Heart right ventricle (tissue), 16 donors: ENCODE results near the gene PAPPA. TPM values are rescaled to one million over a fixed set of nuclear protein-coding genes. Genes with fewer than 3 reads are reported as not detected.

ENCODE experiments used
- ATAC-seq, 8 donors: fragments of 200-7000 bp; cut with Tn5 transposase; one replicate each; pipeline ENCODE4 v1.9.1; 2020; ENCODE audit warnings: mild to moderate bottlenecking in 8 of 8, moderate library complexity in 8 of 8, moderate number of reproducible peaks in 1 of 8
- DNase-seq, 2 donors: peaks; one replicate each; pipeline ENCODE4 v3.0.0-alpha.2; 2020
- H3K27ac ChIP-seq, 10 donors: fragments of 200-600 bp; sonication (generic) in 2 of 10; one replicate each; pipeline versions ENCODE4 v1.5.0 to v1.8.0; 2020 to 2022; ENCODE audit warnings: mild to moderate bottlenecking in 3 of 10
- H3K27me3 ChIP-seq, 7 donors: fragments of 200-600 bp; one replicate each; pipeline ENCODE4 v1.8.0; 2021 to 2022; ENCODE audit warnings: mild to moderate bottlenecking in 2 of 7
- H3K36me3 ChIP-seq, 9 donors: fragments of 200-600 bp; sonication (generic) in 1 of 9; one replicate each; pipeline versions ENCODE4 v1.5.0 to v1.8.0; 2020 to 2022; ENCODE audit warnings: mild to moderate bottlenecking in 2 of 9
- H3K4me1 ChIP-seq, 9 donors: fragments of 200-600 bp; sonication (generic) in 1 of 9; one replicate each; pipeline versions ENCODE4 v1.5.0 to v1.8.0; 2020 to 2022; ENCODE audit warnings: mild to moderate bottlenecking in 4 of 9
- H3K4me3 ChIP-seq, 10 donors: fragments of 200-600 bp; sonication (generic) in 2 of 10; one replicate each; pipeline versions ENCODE4 v1.5.0 to v1.8.0; 2020 to 2022; ENCODE audit warnings: mild to moderate bottlenecking in 7 of 10, moderate library complexity in 2 of 10
- H3K9me3 ChIP-seq, 11 donors: fragments of 200-600 bp in 10 of 11; sonication (generic) in 2 of 11; one replicate each; pipeline versions ENCODE4 v1.5.0 to v1.8.0; 2013 to 2022; ENCODE audit warnings: mild to moderate bottlenecking in 2 of 11, control low read depth in 1 of 11, moderate library complexity in 1 of 11
- WGBS, 2 donors: extraction: QIAGEN DNeasy Blood & Tissue Kit; methylation state at CpG; one replicate each; pipeline ENCODE4 v1.1.7; 2013; ENCODE audit warnings: inconsistent platforms in 1 of 2; 5-methylcytosine and 5-hydroxymethylcytosine counted together
- intact Hi-C, 10 donors: fragments of 100-400 bp; cut with DNase I; formaldehyde crosslinking; loops; one replicate each; pipeline versions ENCODE4 v1.11.1 to v1.14.2; 2022
- polyA plus RNA-seq, 2 donors: library from polyadenylated mRNA; stranded (reverse); fragments of 200-250 nt; gene quantifications; one replicate each; pipeline ENCODE4 v1.2.3, GENCODE V29; 2013
- total RNA-seq, 10 donors: library from RNA; stranded (reverse); fragmentation: NEBNext Ultra II Directional in 3 of 10; extraction: Animal tissue kit (Norgen Biotek cat#: 25700) in 3 of 10; gene quantifications; one replicate each; pipeline versions ENCODE4 v1.2.1 to v1.2.4, GENCODE V29; 2021 to 2023
- TF ChIP-seq, protein P1 (sequence below), 9 donors: fragments of 200-600 bp; sonication (generic) in 2 of 9; IDR thresholded peaks; one replicate each; pipeline versions ENCODE4 v1.5.0 to v1.8.0; 2021 to 2022; ENCODE audit warnings: antibody characterized with exemption in 9 of 9, mild to moderate bottlenecking in 5 of 9, moderate library complexity in 1 of 9
- donor health status: Arrhythmogenic right ventricular cardiomyopathy.
- donor health status: ischemic (EF 13 %, LVEDD 7.1; RV severe dilation, severe dysfunction).
- donor health status: healthy with polysubstance abuse.
- donor health status: DM: no; HTN: yes; CAD: no.
- donor health status: DM: no; HTN: no; CAD: no.
- donor health status: ischemic (EF 25% LVEDD 6.9; RV normal size, moderate dysfunction).
- donor health status: ischemic (EF 25% LVEDD 5.7; RV mildly dilated, moderate dysfunction).
- donor health status: healthy.
- donor health status: DM: yes; HTN: yes; CAD: no.
- donor health status: Ischemic cardiomyopathy.
- donor health status: ischemic (EF 35%, LVEDD 5.7; RV mildly dilated, moderate dysfunction).
- donor health status: nonischemic (EF 11% LVEDD 7.7; RV severe dilation, severe dysfunction).
- donor health status: DM: yes; HTN: yes; CAD: no.
- donor health status: PGD.
- donor health status: ischemic (EF 29% LVEDD 5.4; RV normal size, mild dysfunction).
- donor health status: nonischemic (EF 23%, LVEDD 6.1; RV moderate dilation, normal function).

Gene PAPPA
- total and polyA plus RNA-seq, 12 donors = 0.15 to 3.4 (median 1.2) TPM

DNA sequence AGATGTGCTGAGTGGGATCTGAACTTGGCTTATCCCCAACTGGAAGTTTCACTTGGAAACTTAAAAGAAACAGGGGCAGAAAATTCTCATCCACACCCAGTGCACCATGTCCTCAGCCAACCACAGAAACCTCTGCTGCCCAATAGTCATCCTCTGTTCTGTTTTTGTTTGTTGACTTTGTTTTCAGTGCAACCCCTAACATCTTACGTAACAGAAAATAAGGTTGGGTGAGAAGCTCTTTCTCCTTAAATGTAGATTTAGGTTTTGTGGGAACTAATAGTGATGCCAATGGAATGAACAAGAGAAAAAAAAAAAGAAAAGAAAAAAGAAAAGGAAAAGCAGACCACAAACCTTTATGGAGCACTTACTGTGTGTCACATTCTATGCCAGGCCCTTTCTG is 262.8 kb downstream of the PAPPA start:
- no peaks in the 10 kb centered on the region for H3K27me3 ChIP-seq
- H3K9me3 ChIP-seq = no peaks in the 10 kb centered on the region
- no peaks in the 10 kb centered on the region for H3K4me1 ChIP-seq
- DNase-seq (no peak), ATAC-seq (no peak)
- no peak overlapping the region for H3K4me3 ChIP-seq
- H3K36me3 ChIP-seq = no peaks in the 10 kb centered on the region
- TF ChIP-seq, protein P1, sequence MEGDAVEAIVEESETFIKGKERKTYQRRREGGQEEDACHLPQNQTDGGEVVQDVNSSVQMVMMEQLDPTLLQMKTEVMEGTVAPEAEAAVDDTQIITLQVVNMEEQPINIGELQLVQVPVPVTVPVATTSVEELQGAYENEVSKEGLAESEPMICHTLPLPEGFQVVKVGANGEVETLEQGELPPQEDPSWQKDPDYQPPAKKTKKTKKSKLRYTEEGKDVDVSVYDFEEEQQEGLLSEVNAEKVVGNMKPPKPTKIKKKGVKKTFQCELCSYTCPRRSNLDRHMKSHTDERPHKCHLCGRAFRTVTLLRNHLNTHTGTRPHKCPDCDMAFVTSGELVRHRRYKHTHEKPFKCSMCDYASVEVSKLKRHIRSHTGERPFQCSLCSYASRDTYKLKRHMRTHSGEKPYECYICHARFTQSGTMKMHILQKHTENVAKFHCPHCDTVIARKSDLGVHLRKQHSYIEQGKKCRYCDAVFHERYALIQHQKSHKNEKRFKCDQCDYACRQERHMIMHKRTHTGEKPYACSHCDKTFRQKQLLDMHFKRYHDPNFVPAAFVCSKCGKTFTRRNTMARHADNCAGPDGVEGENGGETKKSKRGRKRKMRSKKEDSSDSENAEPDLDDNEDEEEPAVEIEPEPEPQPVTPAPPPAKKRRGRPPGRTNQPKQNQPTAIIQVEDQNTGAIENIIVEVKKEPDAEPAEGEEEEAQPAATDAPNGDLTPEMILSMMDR (IDR thresholded peaks at IDR 0.05) = no peak
- intact Hi-C loops = no loop called here
- WGBS, 2 donors = 96% methylated on average over 1 of the region's 1 CpG
- no peak overlapping the region for H3K27ac ChIP-seq

DNA sequence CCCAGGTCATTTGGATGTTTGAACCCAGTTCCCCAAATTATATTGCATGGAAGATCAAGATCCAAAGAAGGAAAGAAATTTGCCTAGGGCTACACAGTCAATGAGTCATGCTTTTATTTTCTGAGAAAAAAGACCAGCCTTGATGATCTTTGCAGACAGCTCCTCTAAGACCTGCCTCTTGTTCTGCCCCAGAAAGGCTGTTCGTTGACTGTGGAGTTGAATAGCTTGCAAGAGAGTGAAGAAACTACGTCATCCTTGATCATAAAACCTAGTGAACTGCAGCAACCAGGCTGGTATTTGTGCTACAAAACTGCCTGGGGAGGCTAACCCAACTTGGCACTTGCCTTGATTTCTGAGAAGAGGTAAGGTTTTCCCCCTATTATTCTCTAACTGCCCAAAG is 263.9 kb downstream of the PAPPA start:
- TF ChIP-seq, protein P1 (IDR thresholded peaks at IDR 0.05) = no peak
- no peak overlapping the region for H3K27ac ChIP-seq
- H3K27me3 ChIP-seq = no peaks in the 10 kb centered on the region
- WGBS, 2 donors = 88 to 95% methylated on average over 2 of the region's 2 CpGs
- no peaks in the 10 kb centered on the region for H3K9me3 ChIP-seq
- ATAC-seq (no peak), DNase-seq (no peak)
- H3K4me3 ChIP-seq = no peak overlapping the region
- H3K36me3 ChIP-seq = no peaks in the 10 kb centered on the region
- H3K4me1 ChIP-seq = no peaks in the 10 kb centered on the region
- intact Hi-C loops = no loop called here

DNA sequence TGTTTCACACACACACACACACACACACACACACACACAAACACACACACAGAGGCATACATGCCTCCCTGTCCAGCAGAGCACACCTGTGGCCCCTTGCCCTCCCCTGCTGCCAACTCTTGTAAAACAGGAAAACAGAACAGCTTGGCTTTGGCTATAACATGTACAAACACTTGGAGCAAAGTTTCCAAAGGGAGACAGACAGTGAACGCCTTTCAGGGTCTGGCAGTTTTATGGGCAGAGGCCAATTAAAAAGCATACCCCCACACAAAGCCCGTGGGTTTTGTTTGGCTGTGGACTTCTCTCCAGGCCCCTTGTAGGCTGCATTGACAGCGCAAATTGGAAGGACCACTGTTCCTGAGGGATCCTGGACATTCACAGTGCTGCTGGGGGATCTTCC is 265.6 kb downstream of the PAPPA start:
- 66 to 71% methylated on average over 3 of the region's 3 CpGs for WGBS, 2 donors
- Histone ChIP-seq H3K9me3 (no peaks in the 10 kb centered on the region), H3K27ac (no peak overlapping the region), H3K27me3 (no peaks in the 10 kb centered on the region), H3K4me1 (no peaks in the 10 kb centered on the region), H3K4me3 (no peak overlapping the region), H3K36me3 (no peaks in the 10 kb centered on the region)
- TF ChIP-seq, protein P1 (IDR thresholded peaks at IDR 0.05) = no peak
- intact Hi-C loops = no loop called here
- DNase-seq (no peak), ATAC-seq (no peak)

DNA sequence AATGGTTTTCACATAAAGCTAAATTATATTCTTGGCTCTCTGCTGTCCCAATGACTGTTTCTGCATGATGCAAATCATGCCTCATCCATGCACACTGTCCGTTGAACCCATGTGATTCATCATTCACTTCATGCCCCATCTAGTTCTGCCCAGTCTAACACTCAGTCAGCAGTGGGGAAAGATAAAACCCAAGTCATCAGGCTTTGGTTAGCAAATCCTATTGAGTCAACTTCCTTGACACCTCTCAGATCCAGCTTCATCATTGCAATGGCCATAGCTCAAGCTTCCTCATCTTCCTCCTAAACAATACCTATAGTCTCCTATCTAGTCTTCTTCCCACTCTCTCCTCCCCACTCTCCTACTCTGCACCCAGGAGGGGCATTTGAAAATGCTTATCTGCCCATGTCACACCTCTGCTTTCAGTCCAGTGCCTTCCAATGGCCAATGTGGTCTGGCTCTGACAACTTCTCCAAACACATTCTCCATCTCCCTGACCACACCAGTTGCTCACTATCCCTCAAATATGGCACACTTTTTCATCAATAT is 267.5 kb downstream of the PAPPA start:
- no peaks in the 10 kb centered on the region for H3K9me3 ChIP-seq
- no peak for DNase-seq
- TF ChIP-seq, protein P1 (IDR thresholded peaks at IDR 0.05) = no peak
- no peaks in the 10 kb centered on the region for H3K36me3 ChIP-seq
- WGBS, 2 donors = 92 to 95% methylated on average over 1 of the region's 1 CpG
- no peak for ATAC-seq
- H3K4me3 ChIP-seq = no peak overlapping the region
- H3K4me1 ChIP-seq = no peaks in the 10 kb centered on the region
- intact Hi-C loops = no loop called here
- H3K27me3 ChIP-seq = no peaks in the 10 kb centered on the region
- no peak overlapping the region for H3K27ac ChIP-seq
